PFSK-1 (cell line): ENCODE data around the gene IAPP.

ENCODE experiments used
- POLR2AphosphoS5 ChIP-seq: IDR thresholded peaks from 2 replicates; pipeline ENCODE4 v1.6.1; 2012; ENCODE audit warnings: low read depth, mild to moderate bottlenecking, control low read depth, low read length, moderate library complexity
- TAF1 ChIP-seq: IDR thresholded peaks from 2 replicates; pipeline ENCODE4 v1.6.1; 2012; ENCODE audit warnings: low read length, control low read depth, borderline replicate concordance; ENCODE audit not compliant: insufficient read depth
- TF ChIP-seq, protein P1 (sequence below), 2 experiments: IDR thresholded peaks; 2 replicates each; pipeline versions ENCODE4 v1.6.1 to v1.8.0; 2011 to 2012; ENCODE audit warnings: low read depth in 2 of 2, low read length in 2 of 2, control low read depth in 1 of 2, inconsistent platforms in 1 of 2, mild to moderate bottlenecking in 1 of 2, moderate library complexity in 1 of 2; ENCODE audit not compliant: insufficient read depth in 1 of 2

DNA sequence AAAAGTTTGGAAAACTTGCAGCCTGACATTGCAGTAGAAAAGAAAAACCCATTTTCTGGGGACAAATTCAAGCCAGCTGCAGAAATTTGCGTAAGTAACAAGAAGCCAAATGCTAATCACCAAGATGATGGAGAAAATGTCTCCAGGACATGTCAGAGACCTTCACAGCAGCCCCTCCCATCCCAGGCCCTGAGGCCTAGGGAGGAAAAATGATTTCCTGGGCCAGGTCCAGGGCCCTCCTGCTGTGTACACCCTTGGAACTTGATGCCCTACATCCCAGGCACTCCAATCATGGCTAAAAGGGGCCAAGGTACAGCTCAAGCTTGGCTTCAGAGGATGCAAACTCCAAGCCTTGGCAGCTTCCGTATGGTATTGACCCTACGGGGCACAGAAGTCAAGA lies 14.5 kb downstream of the IAPP start:
- TF ChIP-seq, protein P1, sequence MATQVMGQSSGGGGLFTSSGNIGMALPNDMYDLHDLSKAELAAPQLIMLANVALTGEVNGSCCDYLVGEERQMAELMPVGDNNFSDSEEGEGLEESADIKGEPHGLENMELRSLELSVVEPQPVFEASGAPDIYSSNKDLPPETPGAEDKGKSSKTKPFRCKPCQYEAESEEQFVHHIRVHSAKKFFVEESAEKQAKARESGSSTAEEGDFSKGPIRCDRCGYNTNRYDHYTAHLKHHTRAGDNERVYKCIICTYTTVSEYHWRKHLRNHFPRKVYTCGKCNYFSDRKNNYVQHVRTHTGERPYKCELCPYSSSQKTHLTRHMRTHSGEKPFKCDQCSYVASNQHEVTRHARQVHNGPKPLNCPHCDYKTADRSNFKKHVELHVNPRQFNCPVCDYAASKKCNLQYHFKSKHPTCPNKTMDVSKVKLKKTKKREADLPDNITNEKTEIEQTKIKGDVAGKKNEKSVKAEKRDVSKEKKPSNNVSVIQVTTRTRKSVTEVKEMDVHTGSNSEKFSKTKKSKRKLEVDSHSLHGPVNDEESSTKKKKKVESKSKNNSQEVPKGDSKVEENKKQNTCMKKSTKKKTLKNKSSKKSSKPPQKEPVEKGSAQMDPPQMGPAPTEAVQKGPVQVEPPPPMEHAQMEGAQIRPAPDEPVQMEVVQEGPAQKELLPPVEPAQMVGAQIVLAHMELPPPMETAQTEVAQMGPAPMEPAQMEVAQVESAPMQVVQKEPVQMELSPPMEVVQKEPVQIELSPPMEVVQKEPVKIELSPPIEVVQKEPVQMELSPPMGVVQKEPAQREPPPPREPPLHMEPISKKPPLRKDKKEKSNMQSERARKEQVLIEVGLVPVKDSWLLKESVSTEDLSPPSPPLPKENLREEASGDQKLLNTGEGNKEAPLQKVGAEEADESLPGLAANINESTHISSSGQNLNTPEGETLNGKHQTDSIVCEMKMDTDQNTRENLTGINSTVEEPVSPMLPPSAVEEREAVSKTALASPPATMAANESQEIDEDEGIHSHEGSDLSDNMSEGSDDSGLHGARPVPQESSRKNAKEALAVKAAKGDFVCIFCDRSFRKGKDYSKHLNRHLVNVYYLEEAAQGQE (IDR thresholded peaks at IDR 0.05; ENCODE audit: insufficient read depth in 1 of 2, low read depth in 2 of 2, low read length in 2 of 2): no peak
- TF ChIP-seq TAF1 (no peak), POLR2AphosphoS5 (no peak)
